GM23338 (cell line): Measurements from ENCODE around the gene MYO1D.
A peak's percentile ranks its signal among the peaks of the same experiment; 100 is the strongest.

Experiments
- CTCF ChIP-seq, 2 experiments: fragments of 200-600 bp in 1 of 2; sonication (generic) in 1 of 2; conservative IDR thresholded peaks; 2 replicates each; pipeline versions ENCODE4 v1.5.1 to v1.6.1; 2016 to 2017; ENCODE audit warnings: antibody characterized with exemption in 2 of 2, low read depth in 2 of 2, mild to moderate bottlenecking in 2 of 2, moderate library complexity in 1 of 2
- ETS1 ChIP-seq: IDR thresholded peaks from 2 replicates; pipeline ENCODE4 v1.6.1; 2016; ENCODE audit warnings: antibody characterized with exemption
- EZH2 ChIP-seq: fragments of 200-600 bp; sonication (generic); IDR thresholded peaks from one replicate; pipeline ENCODE4 v1.8.0; 2017; ENCODE audit warnings: antibody characterized with exemption, mild to moderate bottlenecking, low read depth; ENCODE audit not compliant: unreplicated experiment
- EZH2phosphoT487 ChIP-seq: fragments of 200-600 bp; sonication (generic); IDR thresholded peaks from one replicate; pipeline ENCODE4 v1.8.1; 2018; ENCODE audit warnings: antibody characterized with exemption; ENCODE audit not compliant: unreplicated experiment
- POLR2AphosphoS5 ChIP-seq: IDR thresholded peaks from 2 replicates; pipeline ENCODE4 v1.6.1; 2016; ENCODE audit warnings: antibody characterized with exemption, low read depth
- REST ChIP-seq: IDR thresholded peaks from one replicate; pipeline ENCODE4 v1.6.1; 2018; ENCODE audit warnings: antibody characterized with exemption; ENCODE audit not compliant: unreplicated experiment
- STAT1 ChIP-seq: IDR thresholded peaks from one replicate; pipeline ENCODE4 v1.6.1; 2016; ENCODE audit warnings: antibody characterized with exemption; ENCODE audit not compliant: unreplicated experiment
- ZNF114 ChIP-seq: fragments of 250-450 bp; sonication (Bioruptor Pico); IDR thresholded peaks from 2 replicates; pipeline ENCODE4 v1.5.0; 2020; ENCODE audit warnings: mild to moderate bottlenecking, moderate library complexity

- TF ChIP-seq CTCF (conservative IDR thresholded peaks at IDR 0.05; ENCODE audit: low read depth in 2 of 2) (peak; percentile 59 to 81), POLR2AphosphoS5 (peak; percentile 14; the same call in 1 of the 2 replicates), ZNF114 (CRISPR knock-in tag) (no peak), ETS1 (no peak), EZH2phosphoT487 (no peak), EZH2 (no peak), STAT1 (no peak), REST (no peak)
Measured at GRCh38 chr17:32483451-32484019, 393.4 kb downstream of the MYO1D start.
